H9 (cell line): ENCODE results near the gene MAP4K3. TPM values are rescaled to one million over a fixed set of nuclear protein-coding genes. Genes with fewer than 3 reads are reported as not detected.

Source experiments
- DNase-seq: peaks from one replicate; pipeline ENCODE4 v3.0.0-alpha.2; 2017
- H2AFZ ChIP-seq: one replicate; pipeline ENCODE4 v1.6.1; 2013; ENCODE audit warnings: mild to moderate bottlenecking, low read length, control low read depth, moderate library complexity
- H2AK5ac ChIP-seq: 2 replicates; pipeline ENCODE4 v1.6.1; 2013; ENCODE audit warnings: low read length, control low read depth, mixed read lengths; ENCODE audit not compliant: insufficient read length
- H2BK120ac ChIP-seq: one replicate; pipeline ENCODE4 v1.6.1; 2013; ENCODE audit warnings: low read depth, mild to moderate bottlenecking, low read length, control low read depth, inconsistent platforms; ENCODE audit not compliant: poor library complexity, severe bottlenecking
- H2BK12ac ChIP-seq: 2 replicates; pipeline ENCODE4 v1.6.1; 2013; ENCODE audit warnings: low read length, control low read depth, mixed read lengths, low read depth; ENCODE audit not compliant: insufficient read length
- H2BK15ac ChIP-seq: 2 replicates; pipeline ENCODE4 v1.6.1; 2013; ENCODE audit warnings: low read depth, low read length, control low read depth
- H2BK20ac ChIP-seq: one replicate; pipeline ENCODE4 v1.6.1; 2013; ENCODE audit warnings: low read depth, mild to moderate bottlenecking, low read length, control low read depth, inconsistent platforms; ENCODE audit not compliant: poor library complexity, severe bottlenecking
- H2BK5ac ChIP-seq: 2 replicates; pipeline ENCODE4 v1.6.1; 2013; ENCODE audit warnings: low read length, control low read depth, mixed read lengths; ENCODE audit not compliant: insufficient read length
- H3K14ac ChIP-seq: 2 replicates; pipeline ENCODE4 v1.6.1; 2013; ENCODE audit warnings: low read length, control low read depth; ENCODE audit not compliant: insufficient read depth
- H3K18ac ChIP-seq: 2 replicates; pipeline ENCODE4 v1.6.1; 2013; ENCODE audit warnings: low read depth, mild to moderate bottlenecking, mixed read lengths, low read length, control low read depth; ENCODE audit not compliant: insufficient read length
- H3K23ac ChIP-seq: 2 replicates; pipeline ENCODE4 v1.6.1; 2013; ENCODE audit warnings: low read length, control low read depth, mixed read lengths, low read depth; ENCODE audit not compliant: insufficient read length
- H3K23me2 ChIP-seq: 2 replicates; pipeline ENCODE4 v1.6.1; 2013; ENCODE audit warnings: low read depth, mild to moderate bottlenecking, mixed read lengths, low read length, control low read depth; ENCODE audit not compliant: insufficient read length, poor library complexity, severe bottlenecking
- H3K27ac ChIP-seq: 2 replicates; pipeline ENCODE4 v1.5.1; 2013; ENCODE audit warnings: low read length, control low read depth, mixed read lengths, low read depth; ENCODE audit not compliant: insufficient read length
- H3K27me3 ChIP-seq: 2 replicates; pipeline ENCODE4 v1.6.1; 2013; ENCODE audit warnings: low read length, control low read depth, inconsistent platforms; ENCODE audit not compliant: insufficient read depth
- H3K4ac ChIP-seq: 2 replicates; pipeline ENCODE4 v1.6.1; 2013; ENCODE audit warnings: low read depth, mild to moderate bottlenecking, control low read depth, inconsistent platforms, low read length, moderate library complexity
- H3K4me1 ChIP-seq: 2 replicates; pipeline ENCODE4 v1.6.1; 2013; ENCODE audit warnings: low read length, control low read depth, inconsistent platforms; ENCODE audit not compliant: insufficient read depth
- H3K4me2 ChIP-seq: 2 replicates; pipeline ENCODE4 v1.6.1; 2013; ENCODE audit warnings: low read length, control low read depth, mixed read lengths; ENCODE audit not compliant: insufficient read length, insufficient read depth
- H3K56ac ChIP-seq: 2 replicates; pipeline ENCODE4 v1.6.1; 2013; ENCODE audit warnings: low read depth, mild to moderate bottlenecking, mixed read lengths, low read length, control low read depth; ENCODE audit not compliant: insufficient read length
- H3K79me1 ChIP-seq: 2 replicates; pipeline ENCODE4 v1.6.1; 2013; ENCODE audit warnings: low read depth, mild to moderate bottlenecking, moderate library complexity, low read length, control low read depth, inconsistent platforms; ENCODE audit not compliant: insufficient read depth, poor library complexity, severe bottlenecking
- H3K79me2 ChIP-seq: 2 replicates; pipeline ENCODE4 v1.6.1; 2013; ENCODE audit warnings: low read length, control low read depth, inconsistent platforms; ENCODE audit not compliant: insufficient read depth
- H3K9ac ChIP-seq: 2 replicates; pipeline ENCODE4 v1.6.1; 2013; ENCODE audit warnings: low read length, control low read depth, mixed read lengths; ENCODE audit not compliant: insufficient read length; ENCODE audit errors: extremely low read depth
- H3K9me3 ChIP-seq: one replicate; pipeline ENCODE4 v1.6.1; 2013; ENCODE audit warnings: low read depth, low read length, inconsistent platforms; ENCODE audit not compliant: control insufficient read depth
- H3T11ph ChIP-seq: one replicate; pipeline ENCODE4 v1.6.1; 2013; ENCODE audit warnings: mild to moderate bottlenecking, low read length, control low read depth, inconsistent platforms
- H4K20me1 ChIP-seq: one replicate; pipeline ENCODE4 v1.6.1; 2013; ENCODE audit not compliant: control insufficient read depth, insufficient read length, insufficient read depth
- H4K5ac ChIP-seq: 2 replicates; pipeline ENCODE4 v1.6.1; 2013; ENCODE audit warnings: low read depth, mild to moderate bottlenecking, mixed read lengths, low read length, control low read depth; ENCODE audit not compliant: insufficient read length
- H4K8ac ChIP-seq: replicated peaks from 2 replicates; pipeline ENCODE4 v1.6.1; 2013; ENCODE audit warnings: low read length, control low read depth, mixed read lengths, low read depth; ENCODE audit not compliant: insufficient read length
- H4K91ac ChIP-seq: 2 replicates; pipeline ENCODE4 v1.6.1; 2013; ENCODE audit warnings: low read depth, mild to moderate bottlenecking, moderate library complexity, mixed read lengths, low read length, control low read depth; ENCODE audit not compliant: insufficient read length
- H3K27ac Mint-ChIP-seq, 3 experiments: 2 replicates in 2 of 3; 3 replicates in 1 of 3; pipeline ENCODE4 v1.8.0; 2020 to 2021; ENCODE audit warnings: mixed read lengths in 3 of 3, mild to moderate bottlenecking in 1 of 3, moderate library complexity in 1 of 3
- H3K27me3 Mint-ChIP-seq: 2 replicates; pipeline ENCODE4 v1.8.0; 2021; ENCODE audit warnings: low read depth, mild to moderate bottlenecking, moderate library complexity, mixed read lengths
- H3K36me3 Mint-ChIP-seq, 3 experiments: 2 replicates in 2 of 3; 3 replicates in 1 of 3; pipeline ENCODE4 v1.8.0; 2020 to 2021; ENCODE audit warnings: low read depth in 3 of 3, mixed read lengths in 3 of 3; ENCODE audit not compliant: insufficient read depth in 1 of 3
- H3K4me1 Mint-ChIP-seq, 2 experiments: 2 replicates each; pipeline ENCODE4 v1.8.0; 2020; ENCODE audit warnings: mixed read lengths in 2 of 2
- H3K4me3 Mint-ChIP-seq, 2 experiments: 2 replicates in 1 of 2; 3 replicates in 1 of 2; pipeline ENCODE4 v1.8.0; 2020 to 2021; ENCODE audit warnings: mild to moderate bottlenecking in 2 of 2, mixed read lengths in 2 of 2, moderate library complexity in 1 of 2
- H3K9me3 Mint-ChIP-seq, 2 experiments: 2 replicates in 1 of 2; 3 replicates in 1 of 2; pipeline ENCODE4 v1.8.0; 2020; ENCODE audit warnings: mild to moderate bottlenecking in 2 of 2, mixed read lengths in 2 of 2, moderate library complexity in 1 of 2
- CTCF ChIP-seq: fragments of 200-600 bp; sonication (generic); conservative IDR thresholded peaks from 3 replicates; pipeline ENCODE4 v1.8.0; 2021; ENCODE audit warnings: antibody characterized with exemption, mild to moderate bottlenecking
- WGBS: extraction: QIAGEN DNeasy Blood & Tissue Kit; methylation state at CpG from one replicate; pipeline ENCODE4 v1.1.7; 2013; ENCODE audit warnings: missing lambda C conversion rate, low lambda C conversion rate, mixed read lengths; ENCODE audit not compliant: insufficient read length; ENCODE audit errors: extremely low coverage; 5-methylcytosine and 5-hydroxymethylcytosine counted together
- total RNA-seq: library from RNA; stranded (reverse); gene quantifications from 2 replicates; pipeline ENCODE4 v1.2.1, GENCODE V29; 2021

The MAP4K3 gene
- total RNA-seq, 1 experiment from 2014 or later: 37.9 TPM

DNA sequence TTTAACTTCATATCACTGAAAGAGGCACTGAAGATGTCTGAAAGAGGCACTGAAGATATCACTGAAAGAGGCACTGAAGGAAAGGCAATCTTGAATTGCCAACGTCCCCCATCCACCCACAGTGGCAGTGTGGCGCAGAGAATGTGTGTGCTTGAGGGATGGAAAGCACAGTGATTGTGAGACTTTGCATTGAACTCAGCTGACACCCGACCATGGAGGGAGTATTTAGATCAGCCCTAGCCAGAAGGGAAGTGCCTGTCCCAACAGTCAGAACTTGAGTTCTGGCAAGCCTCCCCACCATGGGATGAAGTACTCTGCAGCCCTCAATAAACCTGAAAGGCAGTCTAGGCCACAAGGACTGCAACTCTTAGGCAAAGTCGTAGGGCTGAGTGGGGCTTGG is 33.8 kb downstream of the MAP4K3 start:
- Histone ChIP-seq H3K14ac (no peak overlapping the region), H4K8ac (no peak overlapping the region), H2AK5ac (no peak overlapping the region), H3K4me2 (no peak overlapping the region), H3K23me2 (no peaks in the 10 kb centered on the region), H3K27ac (no peak overlapping the region), H4K20me1 (no peaks in the 10 kb centered on the region), H3K56ac (no peak overlapping the region), H2BK5ac (no peak overlapping the region), H3K9me3 (no peaks in the 10 kb centered on the region), H2AFZ (no peak overlapping the region), H4K91ac (no peak overlapping the region), H3K4ac (no peak overlapping the region), H3K18ac (no peak overlapping the region), H3K79me1 (peaks cover 7% of the 10 kb centered on the region), H2BK12ac (no peak overlapping the region), H2BK15ac (no peak overlapping the region), H3K9ac (no peak overlapping the region), H3K23ac (no peak overlapping the region), H3K27me3 (no peaks in the 10 kb centered on the region), H3T11ph (no peak overlapping the region), H3K79me2 (peaks cover 48% of the 10 kb centered on the region; the same call in 1 of the 2 replicates), H2BK120ac (no peak overlapping the region), H2BK20ac (no peak overlapping the region), H4K5ac (no peak overlapping the region), H3K4me1 (peaks cover 16% of the 10 kb centered on the region; the same call in 1 of the 2 replicates)
- no peak for TF ChIP-seq CTCF
- H3K4me1 Mint-ChIP-seq: peaks cover 69 to 76% of the 10 kb centered on the region in 2 experiments
- H3K27ac Mint-ChIP-seq: peak overlapping the region in 2 of 3 experiments; percentile 53 to 86; a peak in 4 of 7 replicates
- H3K27me3 Mint-ChIP-seq: no peaks in the 10 kb centered on the region
- H3K36me3 Mint-ChIP-seq: peaks cover 0 to 3% (median 0%) of the 10 kb centered on the region in 3 experiments; a peak in 2 of 7 replicates
- DNase-seq: no peak
- H3K9me3 Mint-ChIP-seq: no peaks in the 10 kb centered on the region
- WGBS: no CpG with 5 or more reads among the region's 4 CpGs
- peak overlapping the region in 1 of 2 experiments; percentile 21; a peak in 1 of 5 replicates for H3K4me3 Mint-ChIP-seq
